ENCODE data around the gene SPRR4. TPM values are rescaled to one million over a fixed set of nuclear protein-coding genes. Genes with fewer than 3 reads are reported as not detected.

The SPRR4 gene
- total and polyA plus RNA-seq, 2 experiments from 2014 or later, result not detected

DNA sequence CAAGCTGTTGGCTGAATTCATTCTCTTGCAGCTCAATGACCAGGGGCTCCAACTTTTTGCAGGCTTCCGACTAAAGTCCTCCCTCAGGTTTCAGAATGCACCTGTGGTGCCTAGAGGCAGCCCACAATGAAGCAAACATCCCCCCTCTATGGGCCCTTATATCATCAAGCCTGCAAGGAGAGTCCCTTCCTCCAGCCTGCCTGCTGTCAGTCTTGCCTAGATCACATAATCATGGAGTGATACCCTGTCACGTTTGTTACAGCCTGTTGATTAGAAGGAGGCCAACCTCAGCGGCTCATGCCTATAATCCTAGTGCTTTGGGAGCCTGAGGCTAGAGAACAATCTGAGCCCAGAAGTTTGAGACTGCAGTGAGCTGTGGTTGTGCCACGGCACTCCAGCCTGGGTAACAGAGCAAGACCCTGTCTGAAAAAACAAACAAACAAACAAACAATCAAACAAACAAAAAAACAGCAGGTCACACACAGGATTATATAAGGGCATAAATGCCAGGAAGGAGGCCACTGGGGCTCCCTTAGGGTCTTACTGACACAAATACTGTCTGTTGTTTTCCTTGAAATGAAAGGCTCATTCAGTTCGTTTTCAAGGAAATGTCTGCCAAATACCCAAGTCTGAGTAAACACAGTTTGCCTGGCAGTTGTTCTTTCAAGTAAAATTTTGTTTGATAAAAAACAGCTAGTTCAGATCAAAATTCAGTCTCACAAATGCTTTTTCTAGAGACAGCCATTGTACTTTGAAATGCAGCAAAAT, 26.4 kb downstream of the SPRR4 start:
- peaks cover 2% of the 10 kb centered on the region for H3K9me3 ChIP-seq (ENCODE audit: low read depth)
- H2AFZ ChIP-seq, result no peak overlapping the region
- DNase-seq (ENCODE audit: low spot score), result no peak
- no peaks in the 10 kb centered on the region for H3K36me3 ChIP-seq (replicated peaks; ENCODE audit: insufficient read depth, low read depth)
- WGBS (ENCODE audit: low lambda C conversion rate, missing lambda C conversion rate), result 48% methylated on average over 5 of the region's 5 CpGs
- no peak overlapping the region for H3K4me2 ChIP-seq
- no peak overlapping the region for H3K27ac ChIP-seq
- peaks cover 3% of the 10 kb centered on the region for H4K20me1 ChIP-seq (ENCODE audit: insufficient read depth, poor library complexity, severe bottlenecking)
- TF ChIP-seq EZH2phosphoT487 (IDR thresholded peaks at IDR 0.05; ENCODE audit: low read depth, severe bottlenecking, unreplicated experiment), result no peak
- TF ChIP-seq, protein P1, sequence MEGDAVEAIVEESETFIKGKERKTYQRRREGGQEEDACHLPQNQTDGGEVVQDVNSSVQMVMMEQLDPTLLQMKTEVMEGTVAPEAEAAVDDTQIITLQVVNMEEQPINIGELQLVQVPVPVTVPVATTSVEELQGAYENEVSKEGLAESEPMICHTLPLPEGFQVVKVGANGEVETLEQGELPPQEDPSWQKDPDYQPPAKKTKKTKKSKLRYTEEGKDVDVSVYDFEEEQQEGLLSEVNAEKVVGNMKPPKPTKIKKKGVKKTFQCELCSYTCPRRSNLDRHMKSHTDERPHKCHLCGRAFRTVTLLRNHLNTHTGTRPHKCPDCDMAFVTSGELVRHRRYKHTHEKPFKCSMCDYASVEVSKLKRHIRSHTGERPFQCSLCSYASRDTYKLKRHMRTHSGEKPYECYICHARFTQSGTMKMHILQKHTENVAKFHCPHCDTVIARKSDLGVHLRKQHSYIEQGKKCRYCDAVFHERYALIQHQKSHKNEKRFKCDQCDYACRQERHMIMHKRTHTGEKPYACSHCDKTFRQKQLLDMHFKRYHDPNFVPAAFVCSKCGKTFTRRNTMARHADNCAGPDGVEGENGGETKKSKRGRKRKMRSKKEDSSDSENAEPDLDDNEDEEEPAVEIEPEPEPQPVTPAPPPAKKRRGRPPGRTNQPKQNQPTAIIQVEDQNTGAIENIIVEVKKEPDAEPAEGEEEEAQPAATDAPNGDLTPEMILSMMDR (IDR thresholded peaks at IDR 0.05; ENCODE audit: poor library complexity), result no peak
- H3K4me1 ChIP-seq (ENCODE audit: insufficient read depth), result no peaks in the 10 kb centered on the region
- H3K27me3 ChIP-seq, result no peaks in the 10 kb centered on the region
- H3K9me2 ChIP-seq (replicated peaks; ENCODE audit: insufficient read depth), result no peaks in the 10 kb centered on the region
- no peak overlapping the region for H3K4me3 ChIP-seq
- no peaks in the 10 kb centered on the region for H3K79me2 ChIP-seq

DNA sequence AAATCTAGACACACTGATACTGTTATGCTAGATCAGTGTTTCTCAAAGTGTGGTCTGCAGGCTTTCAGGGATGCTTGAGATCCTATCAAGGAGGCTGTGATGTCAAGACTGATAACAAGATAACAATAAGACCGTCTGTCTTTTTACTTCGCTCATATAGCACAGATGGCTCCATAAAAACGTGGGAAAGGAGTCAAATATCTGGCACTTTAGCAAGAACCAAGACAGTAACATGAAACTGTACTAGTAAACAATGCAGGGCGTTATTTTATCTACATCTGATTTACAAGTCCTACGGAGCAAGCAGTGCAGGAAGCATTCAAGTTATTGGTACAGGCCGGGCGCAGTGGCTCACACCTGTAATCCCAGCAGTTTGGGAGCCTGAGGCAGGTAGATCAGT, 27.5 kb downstream of the SPRR4 start:
- 52% methylated on average over 7 of the region's 7 CpGs for WGBS (ENCODE audit: low lambda C conversion rate, missing lambda C conversion rate)
- H3K4me3 ChIP-seq, result no peak overlapping the region
- H3K4me2 ChIP-seq, result no peak overlapping the region
- no peaks in the 10 kb centered on the region for H3K36me3 ChIP-seq (replicated peaks; ENCODE audit: insufficient read depth, low read depth)
- H3K27ac ChIP-seq, result no peak overlapping the region
- no peak for TF ChIP-seq EZH2 (IDR thresholded peaks at IDR 0.05; ENCODE audit: borderline replicate concordance)
- no peak for TF ChIP-seq EZH2phosphoT487 (IDR thresholded peaks at IDR 0.05; ENCODE audit: low read depth, severe bottlenecking, unreplicated experiment)
- TF ChIP-seq, protein P1 (IDR thresholded peaks at IDR 0.05; ENCODE audit: poor library complexity), result no peak
- peaks cover 2% of the 10 kb centered on the region for H3K9me3 ChIP-seq (ENCODE audit: low read depth)
- DNase-seq (ENCODE audit: low spot score), result no peak
- H4K20me1 ChIP-seq (ENCODE audit: insufficient read depth, poor library complexity, severe bottlenecking), result peaks cover 3% of the 10 kb centered on the region
- no peaks in the 10 kb centered on the region for H3K27me3 ChIP-seq
- H3K79me2 ChIP-seq, result no peaks in the 10 kb centered on the region
- no peaks in the 10 kb centered on the region for H3K4me1 ChIP-seq (ENCODE audit: insufficient read depth)
- H3K9me2 ChIP-seq (replicated peaks; ENCODE audit: insufficient read depth), result no peaks in the 10 kb centered on the region
- no peak overlapping the region for H2AFZ ChIP-seq

DNA sequence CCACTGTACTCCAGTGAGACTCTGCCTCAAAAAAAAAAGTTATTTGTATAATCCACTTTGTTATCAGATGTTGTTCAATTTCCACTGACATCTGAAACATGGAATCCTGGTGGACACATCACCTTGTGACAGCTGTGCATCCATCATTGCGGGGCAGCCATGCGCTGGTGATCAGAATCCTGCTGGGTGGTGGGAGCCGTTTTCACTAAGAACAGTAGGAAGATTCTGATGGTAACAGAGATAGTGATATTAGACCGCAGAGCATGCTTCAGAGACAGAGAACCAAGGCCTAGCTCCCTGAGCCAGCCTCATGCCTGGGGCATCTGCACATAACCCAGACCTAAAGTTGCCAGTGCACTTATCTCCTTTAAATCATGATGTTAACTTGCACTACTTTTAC, 28.0 kb downstream of the SPRR4 start:
- H4K20me1 ChIP-seq (ENCODE audit: insufficient read depth, poor library complexity, severe bottlenecking), result peaks cover 3% of the 10 kb centered on the region
- no peak for TF ChIP-seq EZH2phosphoT487 (IDR thresholded peaks at IDR 0.05; ENCODE audit: low read depth, severe bottlenecking, unreplicated experiment)
- TF ChIP-seq EZH2 (IDR thresholded peaks at IDR 0.05; ENCODE audit: borderline replicate concordance), result no peak
- TF ChIP-seq, protein P1 (IDR thresholded peaks at IDR 0.05; ENCODE audit: poor library complexity), result no peak
- H3K36me3 ChIP-seq (replicated peaks; ENCODE audit: insufficient read depth, low read depth), result no peaks in the 10 kb centered on the region
- no peak overlapping the region for H2AFZ ChIP-seq
- DNase-seq (ENCODE audit: low spot score), result no peak
- no peak overlapping the region for H3K27ac ChIP-seq
- H3K9me3 ChIP-seq (ENCODE audit: low read depth), result peaks cover 2% of the 10 kb centered on the region
- H3K27me3 ChIP-seq, result no peaks in the 10 kb centered on the region
- no peaks in the 10 kb centered on the region for H3K4me1 ChIP-seq (ENCODE audit: insufficient read depth)
- no peak overlapping the region for H3K4me3 ChIP-seq
- H3K79me2 ChIP-seq, result no peaks in the 10 kb centered on the region
- no peak overlapping the region for H3K4me2 ChIP-seq
- H3K9me2 ChIP-seq (replicated peaks; ENCODE audit: insufficient read depth), result no peaks in the 10 kb centered on the region
- WGBS (ENCODE audit: low lambda C conversion rate, missing lambda C conversion rate), result 76% methylated on average over 4 of the region's 4 CpGs

Measured in hepatocyte (in vitro differentiated cells).